Measurements from ENCODE around the gene NLRP5.
A peak's percentile ranks its signal among the peaks of the same experiment; 100 is the strongest.
"Not testable (repeated sequence)": the region's sequence is repeated elsewhere in the genome, so short reads cannot be mapped to it uniquely, and the experiment has no call there.

The NLRP5 gene

GRCh38 chr19:56104423-56104822 lies 117.8 kb downstream of the NLRP5 start:
- peak overlapping the region; percentile 98 for H3K4me2 ChIP-seq
- no peaks in the 10 kb centered on the region for H3K9me3 ChIP-seq
- no peak for TF ChIP-seq Cebpa-rat (IDR thresholded peaks at IDR 0.05)
- H3K27me3 ChIP-seq = no peaks in the 10 kb centered on the region
- H3K9ac ChIP-seq = peak overlapping the region; percentile 41; the same call in 1 of the 2 replicates
- H3K27ac ChIP-seq = peak overlapping the region; percentile 90
- H3K4me1 ChIP-seq = peaks cover 73% of the 10 kb centered on the region
- H4K20me1 ChIP-seq = peaks cover 62% of the 10 kb centered on the region
- no peak overlapping the region for H3K4me3 ChIP-seq
- H3K36me3 ChIP-seq = peaks cover 33% of the 10 kb centered on the region

DNA sequence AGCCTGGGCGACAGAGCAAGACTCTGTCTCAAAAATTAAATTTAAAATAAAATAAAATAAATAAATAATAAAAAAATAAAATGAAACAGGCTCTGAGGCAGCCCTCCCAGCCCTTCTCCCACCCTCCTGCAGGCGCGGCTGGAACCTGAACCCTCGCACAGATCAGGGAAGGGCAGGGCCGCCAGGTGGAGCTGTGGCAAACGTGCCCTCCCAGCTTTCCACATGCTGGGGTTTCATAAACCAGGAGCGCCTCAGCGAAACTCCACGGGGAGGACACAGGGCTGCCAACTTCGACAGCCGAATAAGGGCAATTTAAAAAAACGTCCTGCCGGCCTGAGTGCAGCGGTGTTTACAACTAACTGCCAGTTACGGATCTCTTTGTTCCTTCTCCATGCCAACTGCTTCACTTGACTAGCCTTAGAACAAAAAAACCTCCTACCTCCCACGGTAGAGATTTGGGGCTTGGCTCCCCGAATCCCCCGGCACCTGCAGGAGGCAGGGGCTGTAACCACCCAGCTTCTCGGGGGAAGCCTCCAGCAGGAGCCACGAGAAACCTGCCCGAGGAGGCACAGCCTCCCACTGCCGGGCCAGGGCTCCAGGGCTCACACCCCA lies 118.6 kb downstream of the NLRP5 start:
- H3K4me1 ChIP-seq = peaks cover 80% of the 10 kb centered on the region
- no peaks in the 10 kb centered on the region for H3K27me3 ChIP-seq
- H3K27ac ChIP-seq = peak overlapping the region; percentile 90
- no peak for TF ChIP-seq Cebpa-rat (IDR thresholded peaks at IDR 0.05)
- peak overlapping the region; percentile 98 for H3K4me2 ChIP-seq
- no peaks in the 10 kb centered on the region for H3K9me3 ChIP-seq
- peak overlapping the region; percentile 50 for H3K4me3 ChIP-seq
- peaks cover 25% of the 10 kb centered on the region for H3K36me3 ChIP-seq
- H4K20me1 ChIP-seq = peaks cover 55% of the 10 kb centered on the region
- H3K9ac ChIP-seq = peak overlapping the region; percentile 72

DNA sequence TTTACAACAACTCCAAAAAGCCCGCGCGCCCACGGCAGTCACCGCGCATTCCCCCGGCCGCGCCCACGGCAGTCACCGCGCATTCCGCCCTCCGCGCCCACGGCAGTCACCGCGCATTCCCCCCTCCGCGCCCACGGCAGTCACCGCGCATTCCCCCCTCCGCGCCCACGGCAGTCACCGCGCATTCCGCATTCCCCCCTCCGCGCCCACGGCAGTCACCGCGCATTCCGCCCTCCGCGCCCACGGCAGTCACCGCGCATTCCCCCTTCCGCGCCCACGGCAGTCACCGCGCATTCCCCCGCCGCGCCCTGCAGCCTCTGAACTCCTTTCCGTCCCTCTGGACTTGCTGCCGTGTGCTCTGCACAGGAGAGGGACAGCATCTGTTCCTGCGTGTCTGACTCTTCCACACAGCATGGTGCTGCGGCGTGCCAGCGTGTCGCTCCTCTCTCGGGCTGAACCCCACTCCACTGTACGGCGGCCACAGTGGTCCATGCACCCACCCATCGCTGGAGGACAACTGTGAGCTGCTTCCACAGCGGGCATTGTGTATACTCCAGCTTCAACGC lies 119.3 kb downstream of the NLRP5 start:
- peak overlapping the region; percentile 50 for H3K4me3 ChIP-seq
- not testable (repeated sequence) for H3K27me3 ChIP-seq, H3K9me3 ChIP-seq
- peak overlapping the region; percentile 98 for H3K4me2 ChIP-seq
- peak overlapping the region; percentile 90 for H3K27ac ChIP-seq
- H4K20me1 ChIP-seq = peaks cover 53% of the 10 kb centered on the region
- peak overlapping the region; percentile 72 for H3K9ac ChIP-seq
- peaks cover 18% of the 10 kb centered on the region for H3K36me3 ChIP-seq
- peaks cover 88% of the 10 kb centered on the region for H3K4me1 ChIP-seq

- Histone ChIP-seq H3K27me3 (no peaks in the 10 kb centered on the region), H3K9me3 (no peaks in the 10 kb centered on the region), H3K4me1 (peaks cover 93% of the 10 kb centered on the region), H3K4me3 (peak overlapping the region; percentile 1; the same call in 1 of the 2 replicates), H4K20me1 (peaks cover 48% of the 10 kb centered on the region), H3K9ac (peak overlapping the region; percentile 72; the same call in 1 of the 2 replicates), H3K4me2 (peak overlapping the region; percentile 98), H3K27ac (peak overlapping the region; percentile 90), H3K36me3 (peaks cover 13% of the 10 kb centered on the region)
- no peak for TF ChIP-seq Cebpa-rat (IDR thresholded peaks at IDR 0.05)
These were observed 119.8 kb downstream of the NLRP5 start for GRCh38 chr19:56106397-56106849.

GRCh38 chr19:56106993-56107392 lies 120.4 kb downstream of the NLRP5 start:
- Histone ChIP-seq H3K4me1 (peaks cover 94% of the 10 kb centered on the region), H3K4me2 (peak overlapping the region; percentile 98), H3K9me3 (no peaks in the 10 kb centered on the region), H3K9ac (peak overlapping the region; percentile 81; the same call in 1 of the 2 replicates), H4K20me1 (peaks cover 42% of the 10 kb centered on the region), H3K27ac (peak overlapping the region; percentile 90), H3K36me3 (peaks cover 7% of the 10 kb centered on the region), H3K4me3 (peak overlapping the region; percentile 1; the same call in 1 of the 2 replicates), H3K27me3 (no peaks in the 10 kb centered on the region)
- TF ChIP-seq Cebpa-rat (IDR thresholded peaks at IDR 0.05) = no peak

GRCh38 chr19:56107626-56108351 lies 121.2 kb downstream of the NLRP5 start:
- H3K4me3 ChIP-seq = peak overlapping the region; percentile 65
- peak overlapping the region; percentile 90 for H3K27ac ChIP-seq
- H4K20me1 ChIP-seq = peaks cover 34% of the 10 kb centered on the region
- TF ChIP-seq Cebpa-rat (IDR thresholded peaks at IDR 0.05) = no peak
- no peaks in the 10 kb centered on the region for H3K9me3 ChIP-seq
- no peaks in the 10 kb centered on the region for H3K36me3 ChIP-seq
- peaks cover 94% of the 10 kb centered on the region for H3K4me1 ChIP-seq
- no peaks in the 10 kb centered on the region for H3K27me3 ChIP-seq
- peak overlapping the region; percentile 98 for H3K4me2 ChIP-seq
- H3K9ac ChIP-seq = peak overlapping the region; percentile 81

- Histone ChIP-seq H3K27me3 (no peaks in the 10 kb centered on the region), H4K20me1 (peaks cover 34% of the 10 kb centered on the region), H3K9me3 (no peaks in the 10 kb centered on the region), H3K4me2 (peak overlapping the region; percentile 98), H3K4me3 (peak overlapping the region; percentile 65), H3K4me1 (peaks cover 94% of the 10 kb centered on the region), H3K36me3 (no peaks in the 10 kb centered on the region), H3K27ac (peak overlapping the region; percentile 90), H3K9ac (peak overlapping the region; percentile 81)
- TF ChIP-seq Cebpa-rat (IDR thresholded peaks at IDR 0.05) = no peak
These were observed 122.0 kb downstream of the NLRP5 start for GRCh38 chr19:56108447-56109195.

GRCh38 chr19:56109226-56109625 lies 122.7 kb downstream of the NLRP5 start:
- no peak for TF ChIP-seq Cebpa-rat (IDR thresholded peaks at IDR 0.05)
- peak overlapping the region; percentile 65 for H3K4me3 ChIP-seq
- no peaks in the 10 kb centered on the region for H3K9me3 ChIP-seq
- H3K27ac ChIP-seq = peak overlapping the region; percentile 90
- H3K36me3 ChIP-seq = no peaks in the 10 kb centered on the region
- peaks cover 38% of the 10 kb centered on the region for H4K20me1 ChIP-seq
- peaks cover 99% of the 10 kb centered on the region for H3K4me1 ChIP-seq
- H3K27me3 ChIP-seq = no peaks in the 10 kb centered on the region
- peak overlapping the region; percentile 98 for H3K4me2 ChIP-seq
- peak overlapping the region; percentile 81 for H3K9ac ChIP-seq
